NCI-H345 treated with DMSO at 0.1 percent for 48 hours (cell line): ENCODE data around the gene SCNN1B.
"Not testable (repeated sequence)": the region's sequence is repeated elsewhere in the genome, so short reads cannot be mapped to it uniquely, and the experiment has no call there.

ENCODE experiments used
- DNase-seq: peaks from one replicate; lab custom pipeline; 2025; ENCODE audit not compliant: unreplicated experiment; lab: John Stamatoyannopoulos, UW

SCNN1B gene

GRCh38 chr16:23288726-23289512 is 13.2 kb upstream of the SCNN1B start:
- DNase-seq, result no peak

GRCh38 chr16:23290189-23291062 is 11.7 kb upstream of the SCNN1B start:
- no peak for DNase-seq

GRCh38 chr16:23293016-23293415 is 9.1 kb upstream of the SCNN1B start:
- DNase-seq, result no peak

- DNase-seq, result no peak
These were observed 7.8 kb upstream of the SCNN1B start for GRCh38 chr16:23294260-23294659.

- DNase-seq, result no peak
These were observed 5.1 kb upstream of the SCNN1B start for GRCh38 chr16:23296994-23297393.

- no peak for DNase-seq
These were observed 3.7 kb upstream of the SCNN1B start for GRCh38 chr16:23298290-23298915.

GRCh38 chr16:23299815-23300214 is 2.3 kb upstream of the SCNN1B start:
- DNase-seq, result not testable (repeated sequence)

- no peak for DNase-seq
These were observed 654 bp upstream of the SCNN1B start for GRCh38 chr16:23301251-23302044.

GRCh38 chr16:23303685-23304084 is 1.6 kb downstream of the SCNN1B start:
- DNase-seq, result no peak

GRCh38 chr16:23304620-23305019 is 2.5 kb downstream of the SCNN1B start:
- DNase-seq, result no peak

- DNase-seq, result no peak
These were observed 4.3 kb downstream of the SCNN1B start for GRCh38 chr16:23306199-23307100.

GRCh38 chr16:23310217-23310616 is 8.1 kb downstream of the SCNN1B start:
- DNase-seq, result no peak

- DNase-seq, result no peak
These were observed 8.6 kb downstream of the SCNN1B start for GRCh38 chr16:23310744-23311143.

GRCh38 chr16:23316232-23316631 is 14.1 kb downstream of the SCNN1B start:
- DNase-seq, result no peak

- no peak for DNase-seq
These were observed 14.6 kb downstream of the SCNN1B start for GRCh38 chr16:23316634-23317265.

- DNase-seq, result peak; percentile 33
These were observed 15.2 kb downstream of the SCNN1B start for GRCh38 chr16:23317266-23317661.

- no peak for DNase-seq
These were observed 15.6 kb downstream of the SCNN1B start for GRCh38 chr16:23317751-23318150.

- peak; percentile 33 for DNase-seq
These were observed 16.5 kb downstream of the SCNN1B start for GRCh38 chr16:23318639-23319038.

GRCh38 chr16:23319861-23320615 is 17.9 kb downstream of the SCNN1B start:
- DNase-seq, result no peak
